Smooth muscle cell (in vitro differentiated cells): ENCODE results near the gene PLPPR1. TPM values are rescaled to one million over a fixed set of nuclear protein-coding genes. Genes with fewer than 3 reads are reported as not detected.

Experiments used
- DNase-seq: peaks from one replicate; lab custom pipeline; 2025; ENCODE audit not compliant: unreplicated experiment; lab: John Stamatoyannopoulos, UW
- H2AFZ ChIP-seq: fragments of 200-600 bp; sonication (generic); 2 replicates; pipeline ENCODE4 v1.6.0; 2016; ENCODE audit warnings: antibody characterized with exemption, low read depth, mild to moderate bottlenecking
- H3F3A ChIP-seq: fragments of 200-600 bp; sonication (generic); 2 replicates; pipeline ENCODE4 v1.6.0; 2017; ENCODE audit warnings: antibody characterized with exemption, low read depth
- H3K27ac ChIP-seq: fragments of 200-600 bp; sonication (generic); 2 replicates; pipeline ENCODE4 v1.5.1; 2016; ENCODE audit warnings: low read depth, mild to moderate bottlenecking
- H3K27me3 ChIP-seq: fragments of 200-600 bp; sonication (generic); 2 replicates; pipeline ENCODE4 v1.6.1; 2016; ENCODE audit warnings: low read depth, mild to moderate bottlenecking
- H3K36me3 ChIP-seq: fragments of 200-600 bp; sonication (generic); 2 replicates; pipeline ENCODE4 v1.5.1; 2016; ENCODE audit warnings: low read depth
- H3K4me1 ChIP-seq: fragments of 200-600 bp; sonication (generic); 2 replicates; pipeline ENCODE4 v1.5.1; 2016; ENCODE audit warnings: low read depth
- H3K4me2 ChIP-seq: fragments of 200-600 bp; sonication (generic); 2 replicates; pipeline ENCODE4 v1.6.0; 2016; ENCODE audit warnings: mild to moderate bottlenecking
- H3K4me3 ChIP-seq: fragments of 200-600 bp; sonication (generic); 2 replicates; pipeline ENCODE4 v1.5.1; 2016; ENCODE audit warnings: mild to moderate bottlenecking
- H3K79me2 ChIP-seq: fragments of 200-600 bp; sonication (generic); 2 replicates; pipeline ENCODE4 v1.6.0; 2016; ENCODE audit warnings: low read depth, mild to moderate bottlenecking
- H3K9ac ChIP-seq: fragments of 200-600 bp; sonication (generic); 2 replicates; pipeline ENCODE4 v1.6.0; 2016; ENCODE audit warnings: low read depth
- H3K9me3 ChIP-seq: fragments of 200-600 bp; sonication (generic); replicated peaks from 2 replicates; pipeline ENCODE4 v1.5.1; 2016; ENCODE audit warnings: low read depth
- H4K20me1 ChIP-seq: fragments of 200-600 bp; sonication (generic); 2 replicates; pipeline ENCODE4 v1.6.0; 2016; ENCODE audit warnings: low read depth
- WGBS: methylation state at CpG from one replicate; pipeline ENCODE4 v1.1.7; 2016; ENCODE audit warnings: low lambda C conversion rate; 5-methylcytosine and 5-hydroxymethylcytosine counted together
- polyA plus RNA-seq: library from polyadenylated mRNA; unstranded; fragments of >200 nt; fragmentation: Nextera tagmentation; extraction: Ambion mirVana; gene quantifications from 2 replicates; pipeline ENCODE4 v1.2.1, GENCODE V29; 2016
- total RNA-seq: library from RNA; depleted of rRNA; stranded (reverse); fragments of >200 nt; gene quantifications from 2 replicates; pipeline ENCODE4 v1.2.3, GENCODE V29; 2014
- TF ChIP-seq, protein P1 (sequence below): fragments of 200-600 bp; sonication (generic); IDR thresholded peaks from 2 replicates; pipeline ENCODE4 v1.5.1; 2017; ENCODE audit warnings: borderline replicate concordance, mild to moderate bottlenecking, antibody characterized with exemption; ENCODE audit not compliant: insufficient read depth, poor library complexity, severe bottlenecking

Gene PLPPR1
- total and polyA plus RNA-seq, 2 experiments from 2014 or later, result not detected

DNA sequence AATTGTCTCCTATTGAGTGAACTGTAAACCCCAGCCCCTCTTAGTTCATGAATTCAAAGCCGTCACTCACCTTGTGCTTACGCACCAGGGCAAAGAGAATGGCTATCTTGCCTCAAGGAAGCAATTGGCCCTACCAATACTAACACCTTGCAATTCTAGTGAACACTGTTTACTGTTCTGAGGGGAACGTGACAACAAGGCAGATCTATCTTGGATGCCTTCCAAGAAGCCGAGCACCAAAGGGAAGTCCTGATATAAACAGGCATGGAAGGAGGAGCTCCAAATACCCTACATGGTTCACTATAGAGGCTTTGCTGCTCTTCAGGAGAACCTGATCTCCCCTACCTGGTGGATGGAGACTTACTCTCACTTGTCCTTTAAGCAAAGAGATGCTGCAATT is 1.7 kb upstream of the PLPPR1 start:
- no peak overlapping the region for H3K9ac ChIP-seq
- no peaks in the 10 kb centered on the region for H3K36me3 ChIP-seq
- 70% methylated on average over 4 of the region's 4 CpGs for WGBS
- H3K9me3 ChIP-seq, result no peaks in the 10 kb centered on the region
- no peaks in the 10 kb centered on the region for H3K79me2 ChIP-seq
- no peaks in the 10 kb centered on the region for H4K20me1 ChIP-seq
- H3K4me1 ChIP-seq, result peaks cover 9% of the 10 kb centered on the region
- no peaks in the 10 kb centered on the region for H3F3A ChIP-seq
- H2AFZ ChIP-seq, result no peak overlapping the region
- no peak overlapping the region for H3K4me3 ChIP-seq
- peaks cover 73% of the 10 kb centered on the region for H3K27me3 ChIP-seq
- DNase-seq, result no peak
- TF ChIP-seq, protein P1, sequence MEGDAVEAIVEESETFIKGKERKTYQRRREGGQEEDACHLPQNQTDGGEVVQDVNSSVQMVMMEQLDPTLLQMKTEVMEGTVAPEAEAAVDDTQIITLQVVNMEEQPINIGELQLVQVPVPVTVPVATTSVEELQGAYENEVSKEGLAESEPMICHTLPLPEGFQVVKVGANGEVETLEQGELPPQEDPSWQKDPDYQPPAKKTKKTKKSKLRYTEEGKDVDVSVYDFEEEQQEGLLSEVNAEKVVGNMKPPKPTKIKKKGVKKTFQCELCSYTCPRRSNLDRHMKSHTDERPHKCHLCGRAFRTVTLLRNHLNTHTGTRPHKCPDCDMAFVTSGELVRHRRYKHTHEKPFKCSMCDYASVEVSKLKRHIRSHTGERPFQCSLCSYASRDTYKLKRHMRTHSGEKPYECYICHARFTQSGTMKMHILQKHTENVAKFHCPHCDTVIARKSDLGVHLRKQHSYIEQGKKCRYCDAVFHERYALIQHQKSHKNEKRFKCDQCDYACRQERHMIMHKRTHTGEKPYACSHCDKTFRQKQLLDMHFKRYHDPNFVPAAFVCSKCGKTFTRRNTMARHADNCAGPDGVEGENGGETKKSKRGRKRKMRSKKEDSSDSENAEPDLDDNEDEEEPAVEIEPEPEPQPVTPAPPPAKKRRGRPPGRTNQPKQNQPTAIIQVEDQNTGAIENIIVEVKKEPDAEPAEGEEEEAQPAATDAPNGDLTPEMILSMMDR, result no peak
- no peak overlapping the region for H3K27ac ChIP-seq
- no peak overlapping the region for H3K4me2 ChIP-seq

DNA sequence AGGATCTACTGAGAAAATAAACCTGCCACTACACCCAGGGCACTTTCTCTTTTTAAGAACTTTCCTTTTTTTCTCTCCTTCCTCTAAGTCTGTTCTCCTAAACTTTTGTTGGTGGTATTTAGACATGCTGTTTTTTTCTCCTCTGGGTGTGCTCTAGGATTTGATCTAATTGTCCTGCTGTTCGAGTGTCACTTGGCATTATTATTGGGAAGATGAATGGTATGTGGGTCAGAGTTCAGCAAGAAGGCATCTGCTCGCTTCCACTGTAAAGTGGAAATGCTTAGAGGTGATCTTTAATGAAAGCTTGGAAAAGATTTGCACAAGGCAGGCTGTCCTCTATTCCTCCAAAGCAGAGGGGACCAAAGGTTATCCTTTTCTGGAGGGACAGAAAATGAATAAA is 1.3 kb upstream of the PLPPR1 start:
- no peaks in the 10 kb centered on the region for H3K36me3 ChIP-seq
- no peak overlapping the region for H3K4me2 ChIP-seq
- no peaks in the 10 kb centered on the region for H3K9me3 ChIP-seq
- H3K79me2 ChIP-seq, result no peaks in the 10 kb centered on the region
- no peak overlapping the region for H3K4me3 ChIP-seq
- peaks cover 9% of the 10 kb centered on the region for H3K4me1 ChIP-seq
- WGBS, result 68% methylated on average over 2 of the region's 2 CpGs
- DNase-seq, result no peak
- H4K20me1 ChIP-seq, result no peaks in the 10 kb centered on the region
- no peak overlapping the region for H3K9ac ChIP-seq
- no peaks in the 10 kb centered on the region for H3F3A ChIP-seq
- no peak overlapping the region for H3K27ac ChIP-seq
- H2AFZ ChIP-seq, result no peak overlapping the region
- TF ChIP-seq, protein P1, result no peak
- peaks cover 77% of the 10 kb centered on the region for H3K27me3 ChIP-seq

DNA sequence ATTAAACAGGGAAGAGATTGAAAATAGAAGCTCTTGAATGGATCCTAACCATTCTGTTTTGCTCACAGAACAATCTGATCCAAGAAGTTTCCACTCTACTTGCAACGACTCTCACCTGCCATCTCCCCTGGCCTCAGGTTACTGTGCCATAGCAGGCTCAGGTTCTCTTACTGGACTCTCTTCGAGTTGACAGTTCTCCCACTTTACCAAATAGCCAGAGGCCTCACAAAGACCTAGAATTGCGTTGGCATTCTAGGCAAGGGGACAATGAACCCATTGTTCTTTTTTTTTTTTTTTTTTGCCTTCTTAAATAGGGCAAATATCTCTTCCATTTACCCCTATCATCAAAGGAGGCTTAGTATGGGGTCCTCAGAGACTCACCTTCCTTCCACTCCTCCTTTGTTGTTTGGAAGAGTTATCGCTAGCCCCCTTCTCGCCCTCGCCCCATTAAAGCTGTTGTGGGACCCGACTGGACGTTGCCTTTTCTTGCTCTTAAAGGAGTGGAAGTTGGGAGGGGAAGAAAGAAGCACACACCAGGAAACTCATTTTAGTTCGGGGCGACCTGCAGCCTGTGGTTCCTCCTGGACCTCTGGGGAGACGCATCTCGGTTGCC is 688 bp upstream of the PLPPR1 start:
- H3K4me1 ChIP-seq, result peaks cover 9% of the 10 kb centered on the region
- H3K79me2 ChIP-seq, result no peaks in the 10 kb centered on the region
- TF ChIP-seq, protein P1, result no peak
- H3K9me3 ChIP-seq, result no peaks in the 10 kb centered on the region
- no peak for DNase-seq
- no peak overlapping the region for H3K27ac ChIP-seq
- H3K9ac ChIP-seq, result no peak overlapping the region
- H3K4me2 ChIP-seq, result peak overlapping the region; percentile 96
- no peaks in the 10 kb centered on the region for H3F3A ChIP-seq
- H4K20me1 ChIP-seq, result no peaks in the 10 kb centered on the region
- peak overlapping the region; percentile 97 for H2AFZ ChIP-seq
- H3K27me3 ChIP-seq, result peaks cover 83% of the 10 kb centered on the region
- WGBS, result 19% methylated on average over 12 of the region's 12 CpGs
- no peaks in the 10 kb centered on the region for H3K36me3 ChIP-seq
- peak overlapping the region; percentile 87 for H3K4me3 ChIP-seq
